ENCODE measurements around the gene FOXP1.

The FOXP1 gene

DNA sequence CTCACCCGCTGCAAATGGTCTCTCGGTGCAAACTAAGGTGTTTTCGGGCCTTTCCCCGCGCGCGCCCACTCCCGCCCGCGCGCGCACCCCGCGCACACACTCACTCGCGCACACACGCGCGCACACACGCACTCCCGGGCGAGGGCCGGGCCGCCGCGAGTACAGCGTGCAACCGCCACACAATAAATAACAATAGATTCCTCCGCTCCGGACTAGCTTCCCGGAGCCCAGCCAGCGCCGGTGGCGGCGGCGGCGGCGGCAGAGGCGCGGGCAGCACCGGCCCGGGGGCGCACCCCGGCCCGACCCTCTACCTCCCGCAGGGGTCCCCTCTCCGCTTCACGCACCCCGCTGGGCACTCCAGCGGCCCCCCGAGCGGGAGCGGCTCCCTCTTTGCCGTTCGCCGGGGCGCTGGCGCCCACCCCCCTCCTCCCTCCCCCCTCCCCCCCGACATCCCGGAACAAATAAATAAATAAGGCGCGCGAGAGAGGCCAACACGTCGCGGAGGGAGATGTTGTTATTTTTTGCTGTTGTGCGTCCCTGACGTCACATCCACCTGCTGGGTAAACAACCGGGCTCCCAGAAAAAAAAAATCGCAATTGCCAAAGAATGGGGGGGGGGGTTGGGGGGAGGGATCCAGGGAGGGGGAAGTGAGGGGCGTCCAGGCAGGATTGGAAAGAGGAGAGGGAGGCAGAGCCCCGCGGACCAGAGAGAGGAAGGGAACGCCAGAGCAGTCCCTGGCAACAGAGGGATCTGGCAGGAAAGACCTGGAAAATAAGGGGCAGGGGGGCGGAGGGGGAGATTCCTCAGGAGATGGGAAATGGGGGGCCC is at the start of gene FOXP1:
TSS of gene FOXP1 (minus strand) at position 163 of the 828 bp plus-strand sequence. CDS start 385,347 bp downstream, outside the sequence.
- DNase-seq (ENCODE audit: low spot score) = peak; percentile 81

DNA sequence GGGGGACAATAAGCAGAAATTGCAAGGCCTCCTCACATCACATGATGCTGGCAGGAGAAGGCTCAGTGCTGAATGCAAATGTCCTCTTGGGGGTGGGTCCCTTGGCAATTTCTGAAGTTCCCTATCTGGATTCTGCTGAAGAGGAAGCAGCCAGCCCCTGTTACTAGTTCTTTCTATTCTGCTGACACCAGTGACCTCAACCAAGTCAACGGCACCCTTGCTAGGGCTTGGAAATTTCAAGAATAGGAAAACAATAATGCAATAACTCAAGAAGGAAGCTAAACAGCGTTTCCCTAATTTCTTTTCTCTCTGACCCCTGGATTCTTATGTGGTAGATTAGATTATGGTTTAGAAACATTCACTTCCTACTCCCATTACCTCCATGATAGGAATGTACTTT is 46.2 kb upstream of the FOXP1 start:
- peak; percentile 10 for DNase-seq (ENCODE audit: low spot score)

GRCh38 chr3:71629289-71629688 is 45.8 kb upstream of the FOXP1 start:
- DNase-seq (ENCODE audit: low spot score) = no peak

DNA sequence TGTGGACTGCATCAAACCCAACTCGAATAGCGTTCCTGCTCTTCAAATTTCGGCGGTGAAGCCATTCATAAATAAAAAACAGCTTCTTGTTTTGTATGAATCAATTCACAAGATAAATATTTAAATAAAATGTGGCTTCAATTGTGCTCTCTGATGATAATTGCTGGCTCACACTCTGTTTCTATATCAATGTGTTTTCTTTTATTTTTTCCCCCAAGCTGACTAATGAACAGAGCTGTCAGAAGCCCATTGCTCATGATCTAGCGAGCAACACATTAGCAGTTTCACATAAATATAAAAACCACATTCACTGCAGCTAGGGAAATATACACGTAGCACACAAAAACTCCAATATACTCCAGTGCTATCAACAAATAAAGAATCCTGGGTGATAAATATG is 45.0 kb upstream of the FOXP1 start:
- no peak for DNase-seq (ENCODE audit: low spot score)

- DNase-seq (ENCODE audit: low spot score) = no peak
Observed at GRCh38 chr3:71625676-71626075, 42.1 kb upstream of the FOXP1 start.

- DNase-seq (ENCODE audit: low spot score) = no peak
Observed at GRCh38 chr3:71621825-71622537, 38.5 kb upstream of the FOXP1 start.

DNA sequence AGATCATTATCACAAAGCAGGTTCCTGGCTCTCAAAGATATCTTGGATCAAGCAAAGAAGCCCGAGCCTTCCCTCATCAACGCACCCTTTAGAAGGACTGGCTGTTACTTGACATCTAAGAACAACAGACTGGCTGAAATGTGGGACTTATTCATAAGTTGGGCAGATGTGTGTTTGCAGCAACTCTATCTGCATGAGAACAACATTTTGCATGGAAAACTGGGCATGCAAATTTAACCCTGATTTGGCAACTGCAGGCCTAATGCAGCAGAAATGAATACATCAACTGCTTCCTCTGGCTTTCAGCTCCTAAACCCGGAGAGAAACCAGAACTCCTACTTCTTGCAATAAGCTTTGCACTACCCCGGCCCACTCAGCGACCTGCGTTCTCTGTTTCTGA is 35.0 kb upstream of the FOXP1 start:
- no peak for DNase-seq (ENCODE audit: low spot score)

DNA sequence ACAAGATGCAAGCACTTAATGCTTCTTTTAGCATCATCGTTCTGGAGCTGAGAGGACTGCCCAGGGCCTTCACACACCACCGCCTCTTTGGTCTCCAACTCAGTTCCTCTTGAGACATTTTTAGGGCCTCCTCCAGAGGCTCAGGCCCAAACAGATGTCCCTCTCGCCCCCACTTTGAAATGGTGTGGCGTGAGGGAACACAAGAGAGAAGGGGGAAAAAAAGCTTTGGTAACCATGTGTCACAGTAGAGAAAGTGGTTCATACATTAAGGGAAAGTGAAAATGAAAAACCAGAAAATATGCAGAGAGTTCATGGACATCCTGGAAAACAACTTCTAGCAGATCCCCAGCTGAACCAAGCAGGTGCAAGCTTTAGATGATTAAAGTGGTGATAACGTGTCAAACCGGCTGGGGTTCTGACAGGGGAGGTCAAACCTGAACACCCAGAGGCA is 33.1 kb upstream of the FOXP1 start:
- DNase-seq (ENCODE audit: low spot score) = no peak

DNA sequence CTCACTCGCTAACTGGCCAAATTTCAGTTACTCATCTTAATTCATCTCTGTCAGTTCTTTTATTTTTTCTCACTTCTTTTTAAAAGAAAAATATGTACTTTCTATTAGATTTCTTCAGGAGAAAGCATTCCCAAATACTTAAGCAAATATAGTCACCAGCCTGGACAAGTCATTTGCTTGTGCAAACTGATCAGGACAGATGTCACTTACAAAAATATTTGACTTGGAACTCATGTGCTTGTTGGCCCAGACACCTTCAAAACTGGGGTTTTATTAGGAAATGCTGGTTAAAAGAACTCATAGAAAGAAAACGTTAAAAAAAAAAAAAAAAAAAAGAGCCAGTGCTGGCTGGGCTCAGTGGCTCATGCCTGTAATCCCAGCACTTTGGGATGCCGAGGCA is 31.3 kb upstream of the FOXP1 start:
- DNase-seq (ENCODE audit: low spot score) = no peak

DNA sequence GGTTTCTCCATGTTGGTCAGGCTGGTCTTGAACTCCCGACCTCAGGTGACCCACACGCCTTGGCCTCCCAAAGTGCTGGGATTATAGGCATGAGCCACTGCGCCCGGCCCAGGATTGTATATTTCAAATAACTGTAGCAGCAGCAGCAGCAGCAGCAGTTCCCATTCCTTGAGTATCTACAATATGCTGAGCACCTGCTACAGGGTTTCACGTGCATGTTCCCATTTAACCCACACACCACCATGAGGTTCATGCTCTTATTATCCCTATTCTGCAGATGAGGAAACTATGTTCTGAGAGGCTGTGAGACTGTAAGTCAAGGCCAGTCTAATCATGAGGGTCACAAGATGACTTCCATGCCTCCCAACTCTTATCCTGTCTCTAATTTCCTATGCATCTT is 30.9 kb upstream of the FOXP1 start:
- DNase-seq (ENCODE audit: low spot score) = no peak

DNA sequence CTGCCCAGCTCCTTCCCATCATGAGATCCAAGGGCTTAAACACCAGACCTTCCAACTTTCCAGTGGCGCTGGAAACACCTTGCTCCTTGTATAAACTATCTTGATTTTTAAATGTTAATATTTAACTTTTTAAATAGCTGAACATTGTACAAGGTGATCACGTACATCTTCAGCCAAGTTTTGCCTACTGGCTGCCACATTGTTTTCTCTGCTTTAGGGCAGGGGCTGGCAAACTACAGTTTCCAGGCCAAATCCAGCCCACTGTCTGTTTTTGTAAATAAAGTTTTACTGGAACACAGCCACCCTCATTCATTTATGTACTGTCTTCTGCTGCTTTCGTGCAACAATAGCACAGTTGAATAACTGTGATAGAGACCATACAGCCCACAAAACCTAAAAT is 27.6 kb upstream of the FOXP1 start:
- DNase-seq (ENCODE audit: low spot score) = no peak

DNA sequence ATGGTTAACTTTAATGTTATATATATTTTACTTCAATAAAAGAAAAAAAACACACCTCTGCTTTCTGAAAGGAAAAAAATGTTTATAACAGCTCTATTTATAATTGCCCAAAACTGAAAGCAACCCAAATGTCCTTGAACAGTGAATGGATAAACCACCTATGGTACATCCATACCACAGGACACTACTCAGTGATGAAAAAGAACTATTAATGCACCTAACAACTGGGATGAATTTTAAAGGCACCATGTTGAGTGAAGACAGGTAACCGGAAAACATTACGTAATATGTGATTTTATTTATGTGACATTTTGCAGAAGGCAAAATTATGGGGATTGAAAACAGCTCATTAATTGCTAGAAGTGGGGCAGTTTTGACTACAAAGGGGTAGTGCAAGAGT is 23.8 kb upstream of the FOXP1 start:
- DNase-seq (ENCODE audit: low spot score) = no peak

GRCh38 chr3:71606582-71606981 is 23.1 kb upstream of the FOXP1 start:
- DNase-seq (ENCODE audit: low spot score) = no peak

DNA sequence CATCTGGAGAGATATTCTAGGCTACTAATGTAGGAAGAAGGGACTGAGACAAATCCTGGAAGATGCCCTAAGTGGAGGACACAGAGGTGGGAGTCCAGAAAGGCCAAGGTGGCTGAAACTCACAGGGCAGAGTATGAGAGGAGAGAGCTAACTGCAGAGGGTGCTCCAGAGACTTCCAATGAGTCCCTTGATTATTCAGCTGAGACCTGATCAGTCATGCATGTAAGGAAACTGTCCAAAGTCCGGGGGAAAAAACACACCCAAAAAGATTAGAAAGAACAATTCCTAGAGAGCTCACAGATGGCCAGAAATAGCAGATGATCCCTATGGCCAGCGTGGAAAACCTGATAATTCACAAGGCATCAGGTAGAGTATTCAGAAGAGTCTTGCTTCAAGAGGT is 18.7 kb upstream of the FOXP1 start:
- no peak for DNase-seq (ENCODE audit: low spot score)

- no peak for DNase-seq (ENCODE audit: low spot score)
Observed at GRCh38 chr3:71601811-71602210, 18.3 kb upstream of the FOXP1 start.

- no peak for DNase-seq (ENCODE audit: low spot score)
Observed at GRCh38 chr3:71600646-71601288, 17.2 kb upstream of the FOXP1 start.

DNA sequence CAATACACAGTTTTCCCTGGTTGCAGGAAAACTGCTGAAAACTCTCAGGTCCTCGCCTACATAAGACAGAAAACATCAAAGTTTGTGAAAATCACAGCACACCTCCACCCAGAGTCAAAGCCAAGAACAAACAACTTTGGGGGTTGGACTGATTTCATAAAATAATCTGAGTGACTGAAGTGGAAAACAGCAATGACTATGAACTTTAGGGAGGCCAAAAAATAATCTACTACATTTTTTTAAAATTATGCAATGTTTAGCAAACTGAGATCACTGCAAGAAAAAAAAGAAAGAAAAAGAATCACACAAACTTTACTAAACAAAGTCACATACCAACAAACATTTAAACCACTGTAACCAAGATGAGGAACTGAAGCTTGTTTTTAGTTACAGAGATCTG is 15.9 kb upstream of the FOXP1 start:
- no peak for DNase-seq (ENCODE audit: low spot score)

- DNase-seq (ENCODE audit: low spot score) = no peak
Observed at GRCh38 chr3:71598292-71598691, 14.8 kb upstream of the FOXP1 start.

- DNase-seq (ENCODE audit: low spot score) = no peak
Observed at GRCh38 chr3:71597286-71597685, 13.8 kb upstream of the FOXP1 start.

DNA sequence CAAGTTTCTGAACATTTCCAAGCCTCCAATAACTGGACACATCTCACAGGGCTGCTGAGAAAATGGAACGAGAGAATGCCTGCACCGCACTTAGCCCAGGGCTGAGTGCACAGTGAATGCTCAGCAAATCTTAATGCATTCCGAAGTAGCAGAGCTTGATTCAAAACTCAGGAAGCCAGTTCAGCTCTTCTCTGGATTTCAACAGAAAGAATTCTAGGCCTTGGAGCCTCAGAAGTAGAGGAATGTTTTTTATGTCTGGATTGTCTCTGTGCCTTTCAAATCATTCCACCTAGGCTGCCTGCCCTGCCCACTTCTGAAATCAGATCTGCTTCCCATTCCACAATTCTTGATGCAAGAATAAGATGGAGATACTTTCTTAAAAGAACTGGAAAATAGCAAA is 9.6 kb upstream of the FOXP1 start:
- DNase-seq (ENCODE audit: low spot score) = no peak

DNA sequence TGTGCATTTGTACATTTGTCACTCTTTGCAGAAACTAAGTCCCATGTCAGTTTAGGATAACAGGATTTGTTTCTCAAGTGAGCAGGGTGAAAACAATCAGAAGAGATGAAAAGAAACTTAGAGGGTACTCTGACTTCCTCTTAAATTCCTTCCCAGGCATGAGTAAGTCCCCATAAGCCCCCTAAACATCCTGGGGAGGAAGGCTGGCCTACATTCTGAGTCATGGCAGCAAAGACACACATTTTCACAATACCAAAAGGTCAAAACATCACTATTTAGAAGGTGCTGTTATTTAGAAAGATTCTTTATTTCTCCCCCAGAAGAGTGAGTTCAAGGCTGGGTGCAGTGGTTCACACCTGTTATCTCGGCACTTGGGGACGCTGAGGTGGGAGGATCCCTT is 7.6 kb upstream of the FOXP1 start:
- DNase-seq (ENCODE audit: low spot score) = no peak

DNA sequence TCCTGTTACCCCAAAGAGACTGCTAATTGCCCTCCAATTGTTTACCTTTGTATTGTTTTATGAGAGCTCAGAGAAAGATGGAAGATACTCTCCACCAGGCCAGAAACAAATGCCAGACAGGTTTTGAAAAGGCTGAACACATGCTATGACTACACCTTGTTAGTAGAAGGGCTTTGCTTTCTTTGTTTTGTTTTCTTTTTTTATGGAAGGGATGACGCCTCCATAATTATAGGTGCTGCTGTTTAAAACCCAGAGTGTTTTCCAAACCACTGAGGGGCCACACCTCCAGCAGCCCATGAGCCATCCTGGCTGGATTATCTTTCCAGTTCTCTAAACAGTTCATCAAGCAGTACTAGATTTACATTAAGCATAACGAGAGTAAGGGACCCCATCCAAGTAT is 5.6 kb upstream of the FOXP1 start:
- no peak for DNase-seq (ENCODE audit: low spot score)

GRCh38 chr3:71587958-71588357 is 4.4 kb upstream of the FOXP1 start:
- DNase-seq (ENCODE audit: low spot score) = no peak

All from globus pallidus (tissue), 1 donor.